Loucy (cell line): ENCODE measurements around the gene DNM1.

ENCODE experiments used
- H2AFZ ChIP-seq: fragments of 200-600 bp; sonication (generic); 2 replicates; pipeline ENCODE4 v1.6.0; 2016; ENCODE audit warnings: antibody characterized with exemption, mild to moderate bottlenecking, low read length, moderate library complexity
- H3F3A ChIP-seq: fragments of 200-600 bp; 2 replicates; pipeline ENCODE4 v1.6.0; 2016; ENCODE audit warnings: antibody characterized with exemption, low read depth, mild to moderate bottlenecking
- H3K27me3 ChIP-seq: fragments of 200-600 bp; sonication (generic); 2 replicates; pipeline ENCODE4 v1.6.1; 2014; ENCODE audit warnings: low read length, mild to moderate bottlenecking; ENCODE audit not compliant: insufficient read depth, poor library complexity, severe bottlenecking
- H3K36me3 ChIP-seq: fragments of 200-600 bp; sonication (generic); 2 replicates; pipeline ENCODE4 v1.6.1; 2016; ENCODE audit warnings: low read length; ENCODE audit not compliant: insufficient read depth
- H3K4me1 ChIP-seq: fragments of 200-600 bp; sonication (generic); 2 replicates; pipeline ENCODE4 v1.5.1; 2014; ENCODE audit warnings: low read length, mild to moderate bottlenecking; ENCODE audit not compliant: insufficient read depth, poor library complexity, severe bottlenecking
- H3K4me2 ChIP-seq: fragments of 200-600 bp; sonication (generic); 2 replicates; pipeline ENCODE4 v1.6.0; 2014; ENCODE audit warnings: antibody characterized with exemption, low read length, low read depth, mild to moderate bottlenecking; ENCODE audit not compliant: poor library complexity, severe bottlenecking
- H3K4me3 ChIP-seq: fragments of 200-600 bp; sonication (generic); 2 replicates; pipeline ENCODE4 v1.5.1; 2014; ENCODE audit warnings: low read length, mild to moderate bottlenecking, mixed read lengths; ENCODE audit not compliant: poor library complexity, severe bottlenecking
- H3K79me2 ChIP-seq: fragments of 200-600 bp; sonication (generic); 2 replicates; pipeline ENCODE4 v1.6.1; 2014; ENCODE audit warnings: low read length; ENCODE audit not compliant: insufficient read depth
- H3K9ac ChIP-seq: fragments of 200-600 bp; sonication (generic); 2 replicates; pipeline ENCODE4 v1.6.0; 2014; ENCODE audit warnings: mild to moderate bottlenecking, low read depth, low read length, moderate library complexity; ENCODE audit not compliant: poor library complexity, severe bottlenecking
- H3K9me2 ChIP-seq: fragments of 200-600 bp; sonication (generic); replicated peaks from 2 replicates; pipeline ENCODE4 v1.6.1; 2016; ENCODE audit warnings: low read depth, low read length, mixed read lengths
- H3K9me3 ChIP-seq: fragments of 200-600 bp; sonication (generic); 2 replicates; pipeline ENCODE4 v1.6.1; 2014; ENCODE audit warnings: mild to moderate bottlenecking, antibody characterized with exemption, low read length, low read depth; ENCODE audit not compliant: insufficient read depth
- H4K20me1 ChIP-seq: fragments of 200-600 bp; sonication (generic); 2 replicates; pipeline ENCODE4 v1.6.0; 2014; ENCODE audit warnings: antibody characterized with exemption, low read length, mild to moderate bottlenecking; ENCODE audit not compliant: insufficient read depth, poor library complexity, severe bottlenecking
- EZH2phosphoT487 ChIP-seq: fragments of 200-600 bp; IDR thresholded peaks from 2 replicates; pipeline ENCODE4 v1.6.1; 2018; ENCODE audit warnings: antibody characterized with exemption, mild to moderate bottlenecking, moderate library complexity, borderline replicate concordance
- TF ChIP-seq, protein P1 (sequence below): fragments of 200-600 bp; sonication (generic); conservative IDR thresholded peaks from 2 replicates; pipeline ENCODE4 v1.5.1; 2014; ENCODE audit warnings: mild to moderate bottlenecking, antibody characterized with exemption, low read length

DNM1 gene

DNA sequence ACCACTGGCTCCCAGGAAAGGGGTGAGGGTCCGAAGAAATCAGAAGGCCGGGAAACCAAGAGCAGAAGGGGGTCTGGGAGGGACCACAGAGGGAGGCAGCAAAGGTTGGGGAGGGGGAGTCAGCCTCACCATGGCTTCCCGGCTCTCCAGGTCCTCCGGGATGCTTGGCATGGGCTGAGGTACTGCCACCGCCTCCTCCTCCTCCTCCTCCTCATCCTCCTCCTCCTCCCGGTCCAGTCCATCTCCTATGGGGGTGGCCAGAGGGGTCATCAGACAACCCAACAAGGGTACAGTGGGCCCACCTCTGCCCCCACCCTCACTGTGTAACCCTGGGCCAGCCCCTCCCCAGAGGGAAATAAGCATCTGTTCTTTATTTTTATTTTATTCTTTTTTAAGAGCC lies 55.1 kb downstream of the DNM1 start:
- no peak overlapping the region for H3K4me2 ChIP-seq
- no peaks in the 10 kb centered on the region for H3K4me1 ChIP-seq
- H3K4me3 ChIP-seq = no peak overlapping the region
- no peak for TF ChIP-seq EZH2phosphoT487
- TF ChIP-seq, protein P1, sequence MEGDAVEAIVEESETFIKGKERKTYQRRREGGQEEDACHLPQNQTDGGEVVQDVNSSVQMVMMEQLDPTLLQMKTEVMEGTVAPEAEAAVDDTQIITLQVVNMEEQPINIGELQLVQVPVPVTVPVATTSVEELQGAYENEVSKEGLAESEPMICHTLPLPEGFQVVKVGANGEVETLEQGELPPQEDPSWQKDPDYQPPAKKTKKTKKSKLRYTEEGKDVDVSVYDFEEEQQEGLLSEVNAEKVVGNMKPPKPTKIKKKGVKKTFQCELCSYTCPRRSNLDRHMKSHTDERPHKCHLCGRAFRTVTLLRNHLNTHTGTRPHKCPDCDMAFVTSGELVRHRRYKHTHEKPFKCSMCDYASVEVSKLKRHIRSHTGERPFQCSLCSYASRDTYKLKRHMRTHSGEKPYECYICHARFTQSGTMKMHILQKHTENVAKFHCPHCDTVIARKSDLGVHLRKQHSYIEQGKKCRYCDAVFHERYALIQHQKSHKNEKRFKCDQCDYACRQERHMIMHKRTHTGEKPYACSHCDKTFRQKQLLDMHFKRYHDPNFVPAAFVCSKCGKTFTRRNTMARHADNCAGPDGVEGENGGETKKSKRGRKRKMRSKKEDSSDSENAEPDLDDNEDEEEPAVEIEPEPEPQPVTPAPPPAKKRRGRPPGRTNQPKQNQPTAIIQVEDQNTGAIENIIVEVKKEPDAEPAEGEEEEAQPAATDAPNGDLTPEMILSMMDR = no peak
- H3K9ac ChIP-seq = no peak overlapping the region
- no peaks in the 10 kb centered on the region for H3K27me3 ChIP-seq
- peaks cover 9% of the 10 kb centered on the region; the same call in 1 of the 2 replicates for H3K36me3 ChIP-seq
- H2AFZ ChIP-seq = no peak overlapping the region
- no peaks in the 10 kb centered on the region for H3K9me3 ChIP-seq
- no peaks in the 10 kb centered on the region for H4K20me1 ChIP-seq
- H3F3A ChIP-seq = no peaks in the 10 kb centered on the region
- no peaks in the 10 kb centered on the region for H3K9me2 ChIP-seq
- H3K79me2 ChIP-seq = no peaks in the 10 kb centered on the region

DNA sequence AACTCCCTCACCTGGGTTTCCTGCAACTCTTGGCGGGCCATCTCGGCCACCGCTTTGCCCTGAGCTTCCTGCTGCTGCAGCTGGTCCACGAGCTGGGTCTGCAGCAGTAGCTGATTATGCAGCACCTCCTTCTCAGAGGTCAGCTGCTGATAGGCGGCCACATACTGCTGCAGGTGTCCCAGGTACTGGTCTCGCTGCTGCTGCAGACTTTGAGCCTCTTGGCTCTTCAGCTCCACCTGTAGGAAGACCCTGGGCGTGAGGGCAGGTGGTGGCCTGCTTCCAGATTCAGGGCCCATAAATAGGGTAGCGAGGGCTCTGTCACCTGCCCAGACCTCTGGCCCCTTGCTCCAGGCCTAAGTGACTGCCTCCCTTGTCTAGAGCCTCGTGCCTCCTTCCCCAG lies 56.0 kb downstream of the DNM1 start:
- Histone ChIP-seq H3K27me3 (no peaks in the 10 kb centered on the region), H3K4me2 (no peak overlapping the region), H3K9ac (no peak overlapping the region), H3F3A (no peaks in the 10 kb centered on the region), H3K9me3 (no peaks in the 10 kb centered on the region), H3K79me2 (no peaks in the 10 kb centered on the region), H3K9me2 (no peaks in the 10 kb centered on the region), H4K20me1 (no peaks in the 10 kb centered on the region), H3K4me3 (no peak overlapping the region), H3K36me3 (peaks cover 9% of the 10 kb centered on the region; the same call in 1 of the 2 replicates), H3K4me1 (no peaks in the 10 kb centered on the region), H2AFZ (no peak overlapping the region)
- TF ChIP-seq, protein P1 = no peak
- TF ChIP-seq EZH2phosphoT487 = no peak

DNA sequence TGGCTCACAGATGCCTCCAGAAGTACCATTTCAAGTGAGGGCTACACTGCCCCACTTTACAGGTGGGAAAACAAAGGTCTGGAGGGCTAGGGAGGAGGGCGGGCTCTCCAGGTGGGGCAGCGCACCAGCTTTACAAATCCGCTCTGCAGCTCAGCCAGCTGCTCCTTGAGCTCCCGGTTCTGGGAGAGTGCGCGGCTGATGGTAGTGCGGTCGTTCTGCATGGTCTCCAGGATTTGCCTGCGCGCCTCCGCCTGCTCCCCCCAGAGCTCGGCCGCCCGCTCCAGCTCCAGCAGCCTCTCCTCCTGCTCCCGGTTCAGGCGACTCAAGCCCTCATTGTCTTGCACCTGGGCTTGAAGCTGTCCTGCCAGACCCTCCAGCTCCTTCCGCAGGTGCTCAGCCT lies 57.2 kb downstream of the DNM1 start:
- no peaks in the 10 kb centered on the region for H3F3A ChIP-seq
- H3K9ac ChIP-seq = no peak overlapping the region
- peaks cover 9% of the 10 kb centered on the region; the same call in 1 of the 2 replicates for H3K36me3 ChIP-seq
- no peak overlapping the region for H3K4me3 ChIP-seq
- no peaks in the 10 kb centered on the region for H4K20me1 ChIP-seq
- no peaks in the 10 kb centered on the region for H3K27me3 ChIP-seq
- no peaks in the 10 kb centered on the region for H3K9me2 ChIP-seq
- no peak overlapping the region for H3K4me2 ChIP-seq
- no peaks in the 10 kb centered on the region for H3K9me3 ChIP-seq
- no peaks in the 10 kb centered on the region for H3K79me2 ChIP-seq
- H2AFZ ChIP-seq = no peak overlapping the region
- H3K4me1 ChIP-seq = no peaks in the 10 kb centered on the region
- no peak for TF ChIP-seq EZH2phosphoT487
- TF ChIP-seq, protein P1 = no peak
